GM12878 (cell line): ENCODE measurements around the gene YIPF4. TPM values are rescaled to one million over a fixed set of nuclear protein-coding genes. Genes with fewer than 3 reads are reported as not detected.

Experiments
- IRF4 ChIP-seq: IDR thresholded peaks from 2 replicates; pipeline ENCODE4 v1.6.1; 2011; ENCODE audit warnings: low read depth, low read length
- LARP7 ChIP-seq: fragments of 450-650 bp; IDR thresholded peaks from 2 replicates; pipeline ENCODE4 v1.6.1; 2017; ENCODE audit warnings: mild to moderate bottlenecking
- NBN ChIP-seq: fragments of 450-650 bp; IDR thresholded peaks from 2 replicates; pipeline ENCODE4 v1.6.1; 2016
- NFYB ChIP-seq: IDR thresholded peaks from 2 replicates; pipeline ENCODE4 v1.6.1; 2011; ENCODE audit warnings: low read depth, mild to moderate bottlenecking, low read length, improper control_type of control experiment, moderate library complexity; ENCODE audit not compliant: insufficient read depth
- SUZ12 ChIP-seq: fragments of 200-600 bp; sonication (generic); IDR thresholded peaks from one replicate; pipeline ENCODE4 v1.6.1; 2018; ENCODE audit warnings: antibody characterized with exemption, mild to moderate bottlenecking; ENCODE audit not compliant: unreplicated experiment
- polyA plus RNA-seq, 11 experiments: library from polyadenylated mRNA; depleted of rRNA in 4 of 11; unstranded in 6 of 11; stranded (reverse) in 5 of 11; fragments of >200 nt; fragmentation: Nextera tagmentation in 4 of 11; fragmentation: Illumina TruSeq in 1 of 11; extraction: Ambion mirVana in 4 of 11; extraction: Trizol in 1 of 11; gene quantifications; 1 replicate in 1 of 11; 2 replicates in 10 of 11; pipeline versions ENCODE4 v1.2.1 to v1.2.3, GENCODE V29; 2011 to 2016; ENCODE audit warnings: inconsistent platforms in 2 of 11, missing spikeins in 2 of 11, low read depth in 1 of 11
- total RNA-seq, 4 experiments: library from RNA; depleted of rRNA in 3 of 4; stranded (reverse); fragments of >200 nt in 3 of 4; fragmentation: Illumina TruSeq in 1 of 4; extraction: Trizol in 1 of 4; gene quantifications; 2 replicates each; pipeline versions ENCODE4 v1.2.1 to v1.2.3, GENCODE V29; 2013 to 2021
- TF ChIP-seq, protein P1 (sequence below), 3 experiments: IDR thresholded peaks in 2 of 3; conservative IDR thresholded peaks in 1 of 3; 2 replicates each; pipeline ENCODE4 v1.5.1; 2011; ENCODE audit warnings: low read depth in 3 of 3, low read length in 3 of 3, mild to moderate bottlenecking in 3 of 3, control low read depth in 2 of 3, moderate library complexity in 2 of 3, inconsistent platforms in 1 of 3, mixed read lengths in 1 of 3; ENCODE audit not compliant: control insufficient read depth in 2 of 3, insufficient read depth in 1 of 3; ENCODE audit errors: extremely low read depth in 1 of 3
- TF ChIP-seq, protein P2 (sequence below): fragments of 450-650 bp; IDR thresholded peaks from 2 replicates; pipeline ENCODE4 v1.6.1; 2017; ENCODE audit warnings: low read depth, mild to moderate bottlenecking, moderate library complexity
- TF ChIP-seq, protein P3 (sequence below): fragments of 150-350 bp; IDR thresholded peaks from 2 replicates; pipeline ENCODE4 v1.6.1; 2016; ENCODE audit warnings: low read depth, low read length

The YIPF4 gene
- total and polyA plus RNA-seq, 10 of the 15 experiments (the other 5 are each of a cell fraction or from before 2014, with no cell fraction given): 2.8 to 60.4 (median 11.1) TPM

DNA sequence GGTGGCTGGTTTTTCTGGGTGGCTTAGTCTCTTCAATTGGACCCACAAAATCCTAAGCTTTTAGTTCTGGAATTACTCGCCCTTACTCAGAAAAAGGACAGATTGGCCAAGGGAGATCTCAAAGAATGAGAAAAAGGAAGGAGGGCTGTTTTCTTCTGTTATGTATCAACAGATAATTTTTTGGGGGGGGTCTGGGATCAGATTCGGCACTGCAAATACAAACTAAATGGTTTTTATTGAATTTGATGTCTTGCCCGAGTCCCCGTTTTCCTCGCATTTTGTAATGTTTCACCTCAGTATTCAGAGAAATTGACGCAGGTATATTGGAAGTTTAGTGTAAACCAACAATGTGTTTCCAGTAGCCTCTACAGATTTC, 762 bp downstream of the YIPF4 start (continued):
- TF ChIP-seq, protein P1, sequence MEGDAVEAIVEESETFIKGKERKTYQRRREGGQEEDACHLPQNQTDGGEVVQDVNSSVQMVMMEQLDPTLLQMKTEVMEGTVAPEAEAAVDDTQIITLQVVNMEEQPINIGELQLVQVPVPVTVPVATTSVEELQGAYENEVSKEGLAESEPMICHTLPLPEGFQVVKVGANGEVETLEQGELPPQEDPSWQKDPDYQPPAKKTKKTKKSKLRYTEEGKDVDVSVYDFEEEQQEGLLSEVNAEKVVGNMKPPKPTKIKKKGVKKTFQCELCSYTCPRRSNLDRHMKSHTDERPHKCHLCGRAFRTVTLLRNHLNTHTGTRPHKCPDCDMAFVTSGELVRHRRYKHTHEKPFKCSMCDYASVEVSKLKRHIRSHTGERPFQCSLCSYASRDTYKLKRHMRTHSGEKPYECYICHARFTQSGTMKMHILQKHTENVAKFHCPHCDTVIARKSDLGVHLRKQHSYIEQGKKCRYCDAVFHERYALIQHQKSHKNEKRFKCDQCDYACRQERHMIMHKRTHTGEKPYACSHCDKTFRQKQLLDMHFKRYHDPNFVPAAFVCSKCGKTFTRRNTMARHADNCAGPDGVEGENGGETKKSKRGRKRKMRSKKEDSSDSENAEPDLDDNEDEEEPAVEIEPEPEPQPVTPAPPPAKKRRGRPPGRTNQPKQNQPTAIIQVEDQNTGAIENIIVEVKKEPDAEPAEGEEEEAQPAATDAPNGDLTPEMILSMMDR (IDR thresholded peaks at IDR 0.05 in 2 of 3, conservative IDR thresholded peaks at IDR 0.05 in 1 of 3; ENCODE audit: control insufficient read depth in 2 of 3, extremely low read depth in 1 of 3, insufficient read depth in 1 of 3, low read depth in 3 of 3, low read length in 3 of 3): no peak
- TF ChIP-seq LARP7 (no peak), NBN (no peak), IRF4 (no peak), NFYB (no peak), SUZ12 (no peak)
- TF ChIP-seq, protein P2, sequence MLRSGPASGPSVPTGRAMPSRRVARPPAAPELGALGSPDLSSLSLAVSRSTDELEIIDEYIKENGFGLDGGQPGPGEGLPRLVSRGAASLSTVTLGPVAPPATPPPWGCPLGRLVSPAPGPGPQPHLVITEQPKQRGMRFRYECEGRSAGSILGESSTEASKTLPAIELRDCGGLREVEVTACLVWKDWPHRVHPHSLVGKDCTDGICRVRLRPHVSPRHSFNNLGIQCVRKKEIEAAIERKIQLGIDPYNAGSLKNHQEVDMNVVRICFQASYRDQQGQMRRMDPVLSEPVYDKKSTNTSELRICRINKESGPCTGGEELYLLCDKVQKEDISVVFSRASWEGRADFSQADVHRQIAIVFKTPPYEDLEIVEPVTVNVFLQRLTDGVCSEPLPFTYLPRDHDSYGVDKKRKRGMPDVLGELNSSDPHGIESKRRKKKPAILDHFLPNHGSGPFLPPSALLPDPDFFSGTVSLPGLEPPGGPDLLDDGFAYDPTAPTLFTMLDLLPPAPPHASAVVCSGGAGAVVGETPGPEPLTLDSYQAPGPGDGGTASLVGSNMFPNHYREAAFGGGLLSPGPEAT: no peak
- TF ChIP-seq, protein P3, sequence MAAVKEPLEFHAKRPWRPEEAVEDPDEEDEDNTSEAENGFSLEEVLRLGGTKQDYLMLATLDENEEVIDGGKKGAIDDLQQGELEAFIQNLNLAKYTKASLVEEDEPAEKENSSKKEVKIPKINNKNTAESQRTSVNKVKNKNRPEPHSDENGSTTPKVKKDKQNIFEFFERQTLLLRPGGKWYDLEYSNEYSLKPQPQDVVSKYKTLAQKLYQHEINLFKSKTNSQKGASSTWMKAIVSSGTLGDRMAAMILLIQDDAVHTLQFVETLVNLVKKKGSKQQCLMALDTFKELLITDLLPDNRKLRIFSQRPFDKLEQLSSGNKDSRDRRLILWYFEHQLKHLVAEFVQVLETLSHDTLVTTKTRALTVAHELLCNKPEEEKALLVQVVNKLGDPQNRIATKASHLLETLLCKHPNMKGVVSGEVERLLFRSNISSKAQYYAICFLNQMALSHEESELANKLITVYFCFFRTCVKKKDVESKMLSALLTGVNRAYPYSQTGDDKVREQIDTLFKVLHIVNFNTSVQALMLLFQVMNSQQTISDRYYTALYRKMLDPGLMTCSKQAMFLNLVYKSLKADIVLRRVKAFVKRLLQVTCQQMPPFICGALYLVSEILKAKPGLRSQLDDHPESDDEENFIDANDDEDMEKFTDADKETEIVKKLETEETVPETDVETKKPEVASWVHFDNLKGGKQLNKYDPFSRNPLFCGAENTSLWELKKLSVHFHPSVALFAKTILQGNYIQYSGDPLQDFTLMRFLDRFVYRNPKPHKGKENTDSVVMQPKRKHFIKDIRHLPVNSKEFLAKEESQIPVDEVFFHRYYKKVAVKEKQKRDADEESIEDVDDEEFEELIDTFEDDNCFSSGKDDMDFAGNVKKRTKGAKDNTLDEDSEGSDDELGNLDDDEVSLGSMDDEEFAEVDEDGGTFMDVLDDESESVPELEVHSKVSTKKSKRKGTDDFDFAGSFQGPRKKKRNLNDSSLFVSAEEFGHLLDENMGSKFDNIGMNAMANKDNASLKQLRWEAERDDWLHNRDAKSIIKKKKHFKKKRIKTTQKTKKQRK: no peak
